GM18868 (cell line): ENCODE measurements around the gene RPS18.
A peak's percentile ranks its signal among the peaks of the same experiment; 100 is the strongest.

Experiments used
- ATAC-seq: cut with Tn5 transposase; IDR thresholded peaks from one replicate; pipeline ENCODE4 v1.9.1; 2021; ENCODE audit warnings: mild to moderate bottlenecking, moderate library complexity; ENCODE audit not compliant: unreplicated experiment

RPS18 gene

DNA sequence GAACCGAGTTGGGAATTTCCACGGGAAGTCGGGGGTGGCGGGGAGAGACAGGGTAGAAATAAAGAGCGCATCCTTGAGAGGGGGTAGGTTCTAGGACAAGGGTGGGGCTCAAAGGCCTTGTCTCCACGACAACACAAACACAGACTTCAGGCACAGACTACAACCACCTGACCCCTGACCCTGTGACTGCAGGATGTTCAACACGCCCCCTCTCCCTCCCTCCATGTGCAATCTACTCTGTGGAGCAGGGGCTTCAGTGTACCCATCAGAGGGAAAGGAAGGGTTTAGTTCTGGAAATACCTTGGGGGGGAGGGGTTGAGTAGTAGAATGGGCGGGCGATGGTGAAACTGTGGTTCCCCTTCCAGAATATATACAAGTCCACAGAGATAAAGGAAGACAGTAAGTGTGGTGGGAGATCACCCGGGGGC is 42.7 kb downstream of the RPS18 start:
- no peak for ATAC-seq

DNA sequence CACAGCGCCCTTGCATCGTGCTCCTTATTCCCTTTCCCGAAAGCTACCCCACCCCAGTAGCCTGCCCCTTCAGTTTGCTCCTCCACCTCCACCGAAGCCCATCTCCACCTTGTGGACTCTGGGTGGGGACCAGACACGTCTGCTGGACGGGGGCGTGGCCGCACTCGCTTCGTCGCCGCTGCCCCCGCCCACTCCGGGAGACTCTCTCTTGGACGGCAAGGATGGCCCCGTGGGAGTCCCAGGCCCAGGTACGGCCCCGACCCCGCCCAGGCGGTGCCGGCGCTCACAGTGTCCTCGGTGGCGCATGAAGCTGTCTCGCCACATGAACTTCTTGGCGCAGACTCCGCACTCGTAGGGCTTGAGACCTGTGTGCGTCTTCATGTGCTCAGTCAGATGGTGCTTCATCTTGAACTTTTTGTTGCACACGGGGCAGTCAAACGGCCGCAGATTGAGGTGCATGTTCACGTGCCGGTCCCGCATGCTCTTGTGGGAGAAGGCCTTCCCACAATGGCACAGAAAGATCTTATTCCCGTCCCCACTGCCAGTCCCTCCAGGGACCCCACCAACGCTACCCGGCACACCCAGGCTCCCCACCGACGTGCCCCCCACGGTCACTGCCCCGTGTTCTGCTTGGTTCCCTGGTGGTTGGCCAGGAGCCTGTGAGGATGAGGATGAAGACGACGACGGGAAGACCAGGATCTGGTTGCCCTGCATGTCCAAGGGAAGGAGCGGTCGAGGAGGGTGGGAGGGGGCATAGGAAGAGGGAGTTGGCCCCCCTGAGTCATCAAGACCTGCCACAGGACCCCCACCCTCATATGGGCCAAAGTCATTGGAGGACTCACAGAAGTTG is 43.3 kb downstream of the RPS18 start:
- no peak for ATAC-seq

- no peak for ATAC-seq
These were observed 44.1 kb downstream of the RPS18 start for GRCh38 chr6:33315793-33316602.

GRCh38 chr6:33316603-33317418 is 44.9 kb downstream of the RPS18 start:
- ATAC-seq = no peak

DNA sequence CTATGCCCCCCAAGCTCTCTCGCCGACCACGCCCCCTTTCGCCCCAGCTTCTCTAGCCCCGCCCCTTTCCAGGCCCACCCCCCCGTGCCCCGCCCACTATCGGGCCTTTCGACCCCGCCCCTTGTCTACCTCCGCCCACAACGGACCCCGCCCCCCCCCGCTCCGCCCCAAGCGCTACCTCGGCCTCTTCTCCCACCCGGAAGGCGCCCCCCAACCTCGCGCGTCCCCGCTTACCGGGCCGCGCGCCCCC is 45.5 kb downstream of the RPS18 start:
- no peak for ATAC-seq

DNA sequence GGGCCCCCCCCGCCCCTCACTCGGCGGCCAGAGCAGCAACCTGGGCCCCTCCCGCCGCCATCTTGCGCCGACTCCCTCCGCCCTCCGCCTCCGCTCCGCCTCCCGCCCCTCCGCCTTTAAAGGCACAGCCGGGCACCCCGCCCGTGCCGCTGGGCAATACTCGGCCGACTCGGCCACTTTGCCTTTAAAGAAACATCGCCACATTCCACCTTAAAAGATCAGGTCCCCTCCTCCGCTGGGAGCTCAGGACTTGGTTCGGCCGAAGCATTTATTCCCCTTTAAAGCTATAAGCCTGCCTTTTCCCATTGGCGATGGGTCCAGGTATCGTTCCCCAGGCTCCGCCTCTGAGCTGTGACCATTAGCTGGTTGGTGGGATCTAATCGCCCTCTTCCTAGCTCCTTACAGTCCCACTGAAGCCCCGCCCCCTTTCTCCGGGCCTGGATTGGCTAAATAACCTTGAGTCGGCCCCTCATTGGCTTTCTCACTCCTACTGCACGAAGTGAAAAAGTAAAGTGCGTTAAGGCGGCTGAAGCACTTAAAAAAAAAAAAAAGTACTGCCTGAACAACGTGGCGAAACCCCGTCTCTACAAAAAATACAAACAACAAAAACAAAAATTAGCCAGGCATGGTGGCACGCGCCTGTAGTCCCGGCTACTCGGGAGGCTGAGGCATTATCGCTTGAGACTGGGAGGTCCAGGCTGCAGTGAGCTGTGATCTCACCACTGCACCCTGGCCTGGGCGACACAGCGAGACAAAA is 46.0 kb downstream of the RPS18 start, which contains the start of gene ZBTB22:
Gene ZBTB22 (minus strand): TSS at position 76 of the 757 bp plus-strand sequence. CDS start 828 bp downstream, outside the sequence.
- ATAC-seq = peak; percentile 48

GRCh38 chr6:33318426-33319073 is 46.7 kb downstream of the RPS18 start:
- ATAC-seq = no peak

DNA sequence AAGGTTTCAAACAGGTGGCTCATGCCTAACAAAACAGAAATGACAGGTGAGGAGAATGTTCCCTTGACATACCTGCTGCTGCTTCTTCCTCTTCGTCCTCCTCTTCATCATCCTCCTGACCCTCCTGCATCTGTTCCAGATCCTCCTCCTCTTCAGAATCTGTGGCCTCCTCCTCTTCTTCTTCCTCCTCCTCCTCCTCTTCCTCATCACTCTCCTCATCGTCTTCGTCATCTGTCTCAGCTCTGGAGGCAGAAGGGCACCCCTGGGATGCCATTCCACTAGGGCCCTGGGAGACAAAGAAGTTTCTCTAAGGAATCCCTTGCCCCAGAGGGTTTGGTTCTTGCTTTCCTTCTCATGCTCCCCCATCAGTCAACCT is 48.1 kb downstream of the RPS18 start:
- no peak for ATAC-seq

DNA sequence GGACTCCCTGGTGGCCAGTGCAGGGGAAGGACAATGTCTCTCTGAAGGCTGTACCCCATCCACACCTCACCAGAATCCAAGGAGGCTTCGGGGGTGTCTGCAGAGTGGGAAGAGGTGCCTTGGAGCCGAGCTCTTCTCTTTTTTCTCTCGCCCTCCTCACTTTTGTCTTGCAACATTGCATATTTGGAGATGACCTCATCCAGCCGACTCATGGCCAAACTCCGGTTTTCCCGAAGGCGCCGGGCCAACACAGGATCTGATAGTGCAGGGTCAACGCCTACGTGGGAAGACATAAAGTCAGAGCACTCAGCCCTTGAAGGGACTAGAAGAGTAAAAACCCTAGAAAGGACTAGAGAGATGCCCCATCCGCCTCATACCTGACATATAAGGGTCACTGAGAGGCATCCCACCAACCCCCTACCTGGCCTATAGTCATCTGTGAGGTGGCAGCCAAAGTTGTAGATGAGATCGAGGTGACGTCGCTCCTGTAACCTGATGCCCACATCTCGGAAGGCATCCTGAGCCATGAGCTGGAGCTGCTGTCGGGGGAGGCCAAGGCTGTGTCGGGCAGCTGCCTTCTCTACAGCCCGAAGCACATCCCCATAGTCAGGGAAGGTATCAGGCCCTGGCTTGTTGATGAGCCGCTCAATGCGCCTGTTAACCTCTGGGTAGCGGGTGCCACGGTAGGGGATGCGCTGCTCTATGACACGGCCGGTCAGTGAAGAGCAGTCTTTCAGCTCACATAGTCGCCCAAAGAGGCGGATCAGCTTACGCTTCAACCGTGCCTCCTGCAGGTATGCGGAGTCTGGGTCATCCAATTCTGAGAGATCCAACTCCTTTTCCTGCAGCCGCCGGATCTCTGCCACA is 48.7 kb downstream of the RPS18 start:
- no peak for ATAC-seq

DNA sequence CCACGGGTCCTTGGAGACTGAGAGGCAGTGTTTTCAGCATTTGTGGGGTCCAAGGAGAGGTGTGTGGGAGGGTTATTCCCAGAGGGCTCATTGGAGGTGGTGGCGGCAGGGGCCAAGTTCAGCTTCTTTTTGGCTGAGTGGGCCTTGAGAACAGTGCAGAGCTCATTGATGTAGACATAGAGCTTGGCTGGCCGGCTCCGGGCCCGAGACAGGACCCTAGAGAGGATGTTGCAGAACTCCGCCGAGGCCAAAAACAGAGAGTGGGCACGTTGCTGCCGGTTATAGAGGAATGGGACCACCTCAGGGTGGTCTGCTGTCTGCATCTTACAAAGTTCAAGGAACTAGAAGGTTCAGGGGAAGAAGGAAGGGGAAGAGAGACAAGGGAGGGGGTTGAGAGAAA is 49.4 kb downstream of the RPS18 start:
- no peak for ATAC-seq

- peak; percentile 4 for ATAC-seq
These were observed 51.7 kb downstream of the RPS18 start for GRCh38 chr6:33323623-33323948.

DNA sequence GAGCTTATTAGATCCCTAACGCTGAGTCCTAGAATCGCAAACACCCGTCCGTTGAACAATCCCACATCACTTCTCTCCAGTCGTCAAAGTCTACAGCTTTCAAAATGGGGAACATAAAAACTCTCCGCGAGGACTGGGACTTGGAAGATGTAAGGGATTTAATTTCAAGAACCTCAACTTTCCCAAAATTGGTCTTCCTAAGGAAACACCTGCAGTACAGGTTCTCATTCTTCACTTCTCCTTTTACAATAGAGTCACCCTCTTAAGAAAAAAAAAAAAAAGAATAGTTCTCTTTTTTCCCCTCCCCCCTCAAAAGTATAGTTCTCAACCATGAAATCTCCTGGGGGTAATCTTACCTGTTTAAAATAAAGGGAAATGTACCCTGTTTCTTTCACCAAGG is 52.2 kb downstream of the RPS18 start:
- no peak for ATAC-seq
